HG03520 (cell line): ENCODE measurements around the gene MED6.

ENCODE experiments used
- ATAC-seq: cut with Tn5 transposase; IDR thresholded peaks from one replicate; pipeline ENCODE4 v1.9.1; 2021; ENCODE audit warnings: mild to moderate bottlenecking, moderate library complexity; ENCODE audit not compliant: unreplicated experiment

MED6 gene

GRCh38 chr14:70600382-70601157 is at the start of gene MED6:
TSS of gene MED6 (minus strand) at chr14:70600655. CDS start at chr14:70600637, 18 bp downstream.
- ATAC-seq: peak; percentile 80

GRCh38 chr14:70649803-70650202 is 49.3 kb upstream of the MED6 start:
- ATAC-seq: no peak

GRCh38 chr14:70648346-70648745 is 47.9 kb upstream of the MED6 start:
- no peak for ATAC-seq

- ATAC-seq: no peak
These were observed 46.2 kb upstream of the MED6 start for GRCh38 chr14:70646705-70647104.

- ATAC-seq: no peak
These were observed 45.4 kb upstream of the MED6 start for GRCh38 chr14:70645892-70646291.

GRCh38 chr14:70643967-70644366 is 43.5 kb upstream of the MED6 start:
- no peak for ATAC-seq

- ATAC-seq: peak; percentile 18
These were observed 42.1 kb upstream of the MED6 start for GRCh38 chr14:70642303-70643235.

- peak; percentile 28 for ATAC-seq
These were observed 41.3 kb upstream of the MED6 start, which contains the start of gene TTC9 for GRCh38 chr14:70641548-70642302. TSS of gene TTC9 (plus strand) at chr14:70641916. CDS start at chr14:70642130, 214 bp downstream.

- ATAC-seq: peak; percentile 51
These were observed 40.6 kb upstream of the MED6 start for GRCh38 chr14:70640938-70641547.

- ATAC-seq: no peak
These were observed 38.0 kb upstream of the MED6 start for GRCh38 chr14:70638416-70638815.

GRCh38 chr14:70635971-70636595 is 35.6 kb upstream of the MED6 start:
- no peak for ATAC-seq

- no peak for ATAC-seq
These were observed 31.5 kb upstream of the MED6 start for GRCh38 chr14:70631948-70632347.

- ATAC-seq: no peak
These were observed 24.5 kb upstream of the MED6 start for GRCh38 chr14:70624972-70625371.

GRCh38 chr14:70622111-70622712 is 21.8 kb upstream of the MED6 start:
- ATAC-seq: no peak

- ATAC-seq: no peak
These were observed 19.3 kb upstream of the MED6 start for GRCh38 chr14:70619708-70620107.

- ATAC-seq: no peak
These were observed 17.9 kb upstream of the MED6 start for GRCh38 chr14:70618314-70618713.

GRCh38 chr14:70616646-70617045 is 16.2 kb upstream of the MED6 start:
- no peak for ATAC-seq

GRCh38 chr14:70611216-70611615 is 10.8 kb upstream of the MED6 start:
- ATAC-seq: no peak

- no peak for ATAC-seq
These were observed 1.8 kb upstream of the MED6 start for GRCh38 chr14:70602254-70602653.

- no peak for ATAC-seq
These were observed 707 bp upstream of the MED6 start for GRCh38 chr14:70601162-70601561.
